NCI-H510A (cell line): ENCODE measurements around the gene COL5A3.

Experiments
- DNase-seq: peaks from one replicate; lab custom pipeline; 2025; lab: John Stamatoyannopoulos, UW

The COL5A3 gene

DNA sequence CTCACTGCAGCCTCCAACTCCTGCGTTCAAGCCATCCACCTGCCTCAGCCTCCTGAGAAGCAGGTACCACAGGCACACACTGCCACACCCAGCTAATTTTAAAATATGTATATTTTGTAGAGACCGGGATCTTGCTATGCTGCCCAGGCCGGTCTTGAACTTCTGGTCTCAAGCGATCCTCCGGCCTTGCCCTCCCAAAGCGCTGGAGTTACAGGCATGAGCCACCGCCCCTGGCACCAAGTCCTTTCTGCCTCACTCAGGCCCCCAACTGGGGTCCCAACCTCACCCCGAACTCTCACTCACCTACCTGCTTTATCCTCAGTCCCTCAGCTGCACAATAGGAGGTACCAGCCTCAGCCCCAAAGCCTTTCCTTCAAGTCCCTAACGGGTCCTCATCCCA lies 635 bp upstream of the COL5A3 start:
- no peak for DNase-seq

DNA sequence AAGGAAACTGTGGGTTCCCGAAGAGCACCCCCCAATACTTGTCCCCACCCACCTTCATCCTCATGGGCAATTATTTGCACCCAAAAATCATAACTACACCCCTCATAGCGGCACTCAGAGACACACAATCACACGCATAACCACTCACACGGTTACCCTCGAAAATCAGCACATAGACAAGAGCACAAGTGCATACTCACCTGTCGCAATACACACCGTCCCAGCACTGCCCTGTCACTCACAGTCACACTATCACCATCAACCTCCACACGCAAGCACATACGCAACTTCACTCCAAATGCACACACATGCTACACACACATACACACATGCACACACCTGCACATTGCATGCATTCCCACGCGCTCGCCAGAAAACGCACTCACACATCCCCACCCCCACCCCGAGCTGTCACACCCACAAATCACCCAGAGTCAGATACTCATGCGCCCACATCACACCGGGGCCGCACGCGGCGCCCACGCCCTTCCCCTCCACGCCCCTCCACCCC lies 535 bp downstream of the COL5A3 start:
- DNase-seq, result no peak

DNA sequence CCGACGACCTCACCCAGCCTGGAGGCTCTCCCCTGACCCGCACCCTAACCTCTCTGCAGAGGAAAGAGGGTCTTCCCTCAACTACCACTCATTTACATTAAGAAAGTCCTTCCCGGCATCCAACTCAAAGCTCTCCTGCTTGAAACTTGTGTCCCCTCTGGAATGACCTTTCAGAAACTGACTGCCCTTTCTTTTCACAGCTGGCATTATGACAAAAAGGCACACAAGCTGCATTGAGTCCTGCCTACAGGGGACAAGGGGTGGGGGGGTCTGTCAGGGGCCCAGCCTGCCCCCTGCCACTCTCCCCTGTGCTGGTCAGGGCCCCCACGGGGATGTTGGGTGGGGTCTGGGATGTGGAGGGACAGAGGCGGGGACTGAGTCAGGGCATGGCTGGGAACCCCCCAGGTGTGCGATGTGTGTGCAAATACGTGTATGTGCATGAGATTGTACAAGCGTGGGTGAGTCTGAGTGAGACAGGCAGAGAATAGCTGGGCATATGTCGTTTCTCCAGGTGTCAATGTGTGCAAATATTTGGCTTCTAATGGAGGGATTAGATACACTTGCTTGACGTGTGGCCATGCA lies 2.0 kb downstream of the COL5A3 start:
- DNase-seq, result no peak

DNA sequence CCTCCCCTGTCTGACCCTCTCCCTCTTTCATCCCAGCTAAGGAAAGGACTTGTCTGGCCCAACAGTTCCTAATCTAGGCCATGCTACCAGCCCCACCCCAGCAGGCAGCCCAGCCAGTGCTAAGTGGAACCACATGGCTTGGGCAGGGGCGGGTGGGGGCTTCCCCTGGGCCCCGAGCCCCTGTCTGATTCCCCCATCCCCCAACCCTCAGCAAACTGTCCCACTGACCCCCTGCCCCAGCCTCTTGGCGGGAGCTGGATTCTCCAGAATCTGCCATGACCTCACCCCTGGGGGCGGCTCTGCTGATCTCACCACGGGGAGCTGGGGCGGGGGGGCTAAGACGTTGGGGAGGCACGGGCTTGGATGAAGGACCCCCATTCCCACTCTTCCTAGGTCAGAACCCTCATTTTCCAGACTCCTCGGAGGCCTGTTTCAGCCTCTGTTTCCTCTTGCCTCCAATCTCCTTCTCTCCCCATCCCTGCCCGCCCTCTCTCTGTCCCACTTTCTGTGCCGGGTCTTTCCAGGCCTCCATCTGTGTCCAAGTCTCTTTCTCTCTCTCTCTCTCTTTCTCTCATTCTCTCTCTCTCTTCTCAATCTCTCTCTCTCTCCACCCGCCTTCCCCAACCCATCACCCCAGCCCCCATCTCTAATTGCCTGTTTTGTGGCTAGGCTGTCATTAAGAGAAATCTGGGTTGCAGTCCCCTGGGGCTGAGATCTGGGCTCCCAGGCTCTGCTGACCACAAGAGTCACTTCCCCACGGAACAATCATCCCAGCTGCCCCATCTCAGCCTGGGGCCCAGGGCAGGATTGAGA lies 2.7 kb downstream of the COL5A3 start:
- no peak for DNase-seq

DNA sequence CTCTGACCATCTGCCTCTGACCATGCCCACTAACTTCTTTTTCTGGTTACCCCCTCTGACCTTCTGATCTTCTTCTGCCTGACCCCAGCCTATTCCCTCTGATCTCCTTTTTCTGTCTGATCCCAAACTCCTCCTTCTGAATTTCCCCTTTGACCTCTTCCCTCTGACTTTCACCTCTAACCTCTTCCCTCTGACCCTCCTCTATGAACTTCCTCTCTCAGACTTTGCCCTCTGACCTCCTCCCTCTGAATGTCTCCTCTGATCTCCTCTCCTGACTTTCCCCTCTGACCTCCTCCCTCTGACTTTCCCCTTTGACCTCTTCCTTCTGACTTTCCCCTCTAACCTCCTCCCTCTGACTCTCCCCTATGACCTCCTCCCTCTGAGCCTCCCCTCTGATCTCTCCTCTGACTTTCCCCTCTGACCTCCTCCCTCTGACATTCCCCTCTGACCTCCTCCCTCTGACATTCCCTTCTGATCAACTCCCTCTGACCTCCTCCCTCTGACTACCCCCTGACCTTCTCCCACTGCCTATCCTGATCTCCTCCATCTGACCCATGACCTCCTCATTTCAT lies 3.5 kb downstream of the COL5A3 start:
- no peak for DNase-seq

DNA sequence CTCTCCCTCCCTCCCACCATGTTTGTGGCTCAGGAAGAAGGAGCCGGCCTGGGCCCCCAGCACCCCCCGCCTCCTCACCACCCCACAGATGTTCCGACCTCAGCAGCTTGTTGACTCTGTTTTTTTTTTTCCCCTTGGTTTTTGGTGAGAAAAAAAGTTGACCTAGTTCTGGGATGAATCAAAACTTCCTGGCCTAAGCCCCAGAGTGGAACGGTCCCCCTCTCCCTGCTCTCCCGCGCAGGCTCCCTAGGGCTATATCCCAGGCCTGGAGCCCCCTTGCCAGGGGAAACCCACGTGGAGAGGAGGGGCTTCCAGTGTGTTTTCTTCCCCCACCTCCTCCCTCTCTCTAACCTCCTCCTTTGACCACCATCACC lies 4.0 kb downstream of the COL5A3 start:
- DNase-seq, result no peak

DNA sequence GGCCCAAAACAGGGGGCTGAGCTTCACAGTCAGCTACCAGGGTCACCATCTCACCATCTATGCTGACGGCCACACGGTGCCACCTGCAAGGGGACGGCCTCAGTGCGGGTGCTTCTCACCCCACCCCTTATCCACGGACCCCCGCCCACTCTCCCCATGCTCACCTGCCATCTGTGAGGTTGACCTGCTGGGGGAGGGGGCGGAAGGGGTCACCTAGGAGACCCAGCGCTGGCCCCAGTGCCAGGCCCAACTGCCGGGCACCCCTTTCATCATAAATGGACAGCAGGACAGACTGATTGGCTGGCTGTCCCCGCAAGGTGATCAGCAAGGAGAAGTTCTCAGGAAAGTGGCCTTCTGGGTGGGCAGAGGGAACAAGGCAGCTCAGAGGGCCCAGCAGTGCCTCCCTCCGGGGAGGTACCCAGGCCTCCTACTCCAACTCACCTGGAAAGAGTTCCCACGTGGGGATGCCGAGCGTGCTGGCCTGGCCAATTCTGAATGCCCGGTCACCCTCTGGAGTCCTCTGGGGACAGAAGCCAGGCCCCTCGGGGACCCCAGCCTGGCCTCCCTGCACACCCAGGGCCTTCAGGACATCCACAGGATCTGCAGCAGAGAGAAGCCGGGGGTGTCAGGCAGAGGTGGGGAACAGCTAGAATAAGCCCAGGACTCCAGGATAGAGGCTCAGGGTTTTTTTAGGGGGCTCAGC lies 4.5 kb downstream of the COL5A3 start:
- no peak for DNase-seq

DNA sequence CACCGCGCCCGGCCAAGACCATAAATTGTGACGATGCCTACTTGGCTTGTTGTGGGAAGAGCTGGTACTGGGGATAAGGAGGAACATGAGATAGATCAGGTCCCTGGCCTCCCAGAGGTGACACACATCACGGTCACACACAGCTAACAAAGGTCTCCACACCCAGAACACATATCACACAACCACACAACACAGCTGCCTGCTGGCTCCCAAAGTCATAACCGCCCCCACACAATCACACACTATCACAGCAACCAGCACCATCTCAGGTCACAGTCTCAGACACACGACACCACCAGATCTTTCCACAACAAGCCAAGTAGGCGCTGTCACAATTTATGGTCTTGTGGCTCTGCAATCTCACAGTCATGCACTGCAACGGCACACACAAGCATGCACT lies 5.7 kb downstream of the COL5A3 start:
- no peak for DNase-seq

DNA sequence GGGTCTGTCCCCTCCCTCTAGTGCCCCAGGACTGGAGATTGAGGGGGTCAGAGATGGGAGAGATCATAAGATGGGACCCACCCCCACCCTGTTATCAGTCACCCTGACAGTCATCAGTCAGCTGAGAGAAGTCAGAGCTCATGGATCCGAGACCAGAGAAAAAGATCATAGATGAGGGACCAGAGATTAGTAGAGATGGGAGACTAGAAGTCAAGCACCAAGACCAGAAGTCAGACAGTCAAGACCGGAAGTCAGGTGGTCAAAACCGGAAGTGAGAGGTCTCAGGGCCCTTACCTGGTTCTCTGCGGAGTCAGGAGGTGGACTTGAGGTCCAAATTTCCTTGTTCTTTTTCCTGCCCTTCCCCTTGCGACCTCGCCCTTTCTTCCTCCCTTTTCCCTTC lies 7.0 kb downstream of the COL5A3 start:
- no peak for DNase-seq

DNA sequence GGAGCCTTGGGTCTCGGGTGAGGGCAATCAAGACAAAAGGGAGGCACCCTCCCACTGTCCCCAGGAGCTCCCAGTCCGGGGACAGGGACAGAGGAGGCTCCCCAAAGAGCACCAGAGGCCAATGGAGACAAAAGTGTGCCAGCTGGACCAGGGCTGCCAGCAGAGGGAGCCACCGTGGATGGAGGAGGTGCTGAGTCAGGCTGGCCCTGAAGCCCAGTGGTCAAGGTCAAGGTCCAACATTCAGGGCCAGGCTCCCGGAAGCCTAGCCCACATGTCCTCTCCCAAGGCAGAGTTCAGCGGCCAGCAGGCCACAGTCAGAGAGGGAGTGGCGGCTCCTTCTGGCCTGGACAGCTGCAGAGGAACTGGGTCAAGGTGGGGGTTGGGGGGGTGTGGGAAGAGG lies 8.4 kb downstream of the COL5A3 start:
- no peak for DNase-seq

DNA sequence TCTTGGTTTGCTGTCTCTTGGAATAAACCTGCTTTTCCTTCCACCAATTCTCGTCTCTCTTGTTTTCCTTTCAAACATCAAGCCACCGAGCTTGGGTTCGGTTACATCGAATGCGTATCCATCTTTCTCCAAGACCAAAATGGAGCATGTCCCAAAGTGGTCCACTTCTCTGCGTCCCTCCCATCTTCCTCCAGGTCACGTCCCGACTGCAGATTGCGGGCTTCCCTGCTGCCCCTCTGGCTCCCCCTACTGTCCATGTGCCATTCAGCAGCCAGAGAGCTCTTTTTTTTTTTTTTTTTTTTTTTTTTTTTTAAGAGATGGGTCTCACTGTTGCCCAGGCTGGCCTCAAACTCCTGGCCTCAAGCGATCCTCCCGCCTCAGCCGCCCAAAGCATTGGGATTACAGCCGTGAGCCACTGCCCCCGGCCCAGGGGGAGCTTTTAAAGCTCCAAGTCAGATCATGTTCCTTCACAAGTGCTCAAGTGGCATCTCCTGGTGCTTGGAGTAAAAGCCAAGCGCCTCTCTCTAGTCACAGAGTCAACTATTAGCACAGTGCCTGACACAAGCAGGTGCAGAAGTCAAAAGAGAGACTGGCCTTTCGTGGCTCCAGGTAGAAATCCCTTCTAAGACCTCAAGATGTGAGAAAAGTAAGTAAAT lies 10.0 kb downstream of the COL5A3 start:
- no peak for DNase-seq

DNA sequence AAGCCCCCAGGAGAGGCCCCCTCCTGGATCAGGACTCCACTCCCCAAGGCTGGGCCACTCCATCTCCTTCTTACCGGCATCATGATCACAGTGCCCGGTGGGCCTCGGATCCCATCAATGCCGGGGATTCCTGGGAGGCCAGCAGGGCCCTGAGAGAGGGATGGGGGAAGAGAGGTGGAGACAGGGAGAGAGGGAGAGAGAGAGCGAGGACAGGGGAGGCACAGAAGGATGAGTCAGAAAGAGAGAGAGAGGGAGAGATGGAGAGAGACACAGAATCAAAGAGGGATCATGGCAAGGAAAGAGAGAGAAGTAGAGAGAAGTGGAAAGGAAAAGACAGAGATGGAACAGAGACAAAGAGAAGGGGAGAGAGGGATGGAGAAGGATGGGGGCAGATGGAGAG lies 13.8 kb downstream of the COL5A3 start:
- DNase-seq, result no peak

DNA sequence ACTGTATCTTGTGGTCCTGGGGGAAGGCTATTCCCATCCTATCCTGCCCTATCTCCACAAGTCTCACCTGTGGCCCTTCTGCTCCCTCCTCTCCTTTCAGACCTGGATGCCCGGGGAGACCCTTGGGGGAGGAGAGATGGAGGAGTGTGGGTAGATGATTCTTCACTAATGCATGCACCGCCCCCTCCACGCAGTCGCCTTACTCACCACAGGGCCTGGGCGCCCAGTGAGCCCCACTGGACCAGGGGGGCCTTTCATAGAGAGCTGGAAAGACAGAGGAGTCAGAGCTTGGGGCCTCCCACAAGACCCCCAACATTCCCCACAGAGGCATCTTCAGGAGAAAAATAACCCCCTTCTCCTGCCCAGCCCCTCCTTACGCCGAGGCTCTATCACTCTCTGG lies 14.3 kb downstream of the COL5A3 start:
- no peak for DNase-seq

DNA sequence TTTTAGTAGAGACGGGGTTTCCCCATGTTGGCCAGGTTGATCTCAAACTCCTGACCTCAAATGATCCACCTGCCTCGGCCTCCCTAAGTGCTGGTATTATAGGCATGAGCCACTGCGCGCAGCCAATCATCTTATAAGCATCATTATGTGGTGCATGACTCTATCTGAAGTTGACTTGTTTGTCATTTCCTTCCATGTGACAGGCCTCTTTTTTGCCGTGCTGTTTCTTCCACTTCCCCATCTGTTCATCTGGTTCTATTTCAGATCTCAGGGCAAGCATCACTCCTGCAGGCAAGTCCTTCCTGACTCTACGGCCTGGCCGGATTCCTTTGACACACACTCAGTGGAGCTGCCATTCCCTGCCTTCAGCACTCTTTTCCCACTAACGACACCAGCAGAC lies 15.2 kb downstream of the COL5A3 start:
- no peak for DNase-seq

DNA sequence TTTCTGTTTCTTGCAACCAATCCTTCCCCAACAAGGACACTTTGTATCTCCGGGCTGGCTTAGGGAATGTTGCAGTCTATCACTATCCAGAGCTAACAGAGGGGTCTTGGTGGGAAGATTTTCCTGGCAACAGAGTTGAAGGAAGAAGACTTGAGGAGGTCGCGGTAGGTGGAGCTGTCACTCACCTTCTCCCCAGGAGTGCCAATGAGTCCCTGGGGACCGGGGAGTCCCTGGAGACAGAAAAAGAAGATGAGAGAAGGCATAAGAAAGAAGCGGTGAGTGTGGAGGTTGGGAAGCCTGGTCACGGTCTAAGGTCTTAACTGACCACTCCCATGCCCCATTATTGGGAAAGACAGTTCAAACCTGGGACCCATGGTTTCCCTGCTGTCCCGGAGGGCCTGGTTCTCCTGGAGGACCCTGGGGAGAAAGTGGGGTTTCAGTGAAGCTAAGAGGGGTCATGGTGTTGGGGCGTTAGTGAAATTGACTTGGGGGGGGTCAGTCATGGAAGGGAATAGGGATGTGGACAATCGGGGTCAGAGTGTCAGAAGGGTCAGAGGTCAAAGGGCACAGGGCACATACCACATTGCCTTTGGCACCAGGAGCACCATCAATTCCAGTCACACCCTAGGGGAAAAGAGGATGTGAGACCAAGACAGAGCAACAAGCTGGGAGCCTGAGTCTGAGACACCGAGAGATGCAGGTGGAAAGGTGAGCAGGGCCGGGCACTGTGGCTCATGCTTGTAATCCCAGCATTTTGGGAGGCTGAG lies 18.7 kb downstream of the COL5A3 start:
- no peak for DNase-seq

DNA sequence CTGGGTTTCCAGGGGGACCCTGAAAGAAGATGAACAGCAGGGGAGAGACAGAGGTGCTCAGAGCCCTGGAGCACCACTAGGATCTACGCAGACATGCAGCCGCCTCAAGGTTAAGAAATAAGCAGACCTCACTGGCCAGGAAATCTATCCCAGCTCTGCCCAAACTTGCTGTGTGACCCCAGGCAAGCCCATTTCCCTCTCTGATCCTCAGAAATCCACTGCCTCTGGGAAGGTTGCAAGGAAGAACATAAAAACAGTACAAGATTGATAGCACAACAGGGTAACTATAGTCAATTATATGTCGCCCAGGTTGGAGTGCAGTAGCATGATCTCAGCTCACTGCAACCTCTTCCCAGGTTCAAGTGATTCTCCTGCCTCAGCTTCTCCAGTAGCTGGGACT lies 20.8 kb downstream of the COL5A3 start:
- no peak for DNase-seq

DNA sequence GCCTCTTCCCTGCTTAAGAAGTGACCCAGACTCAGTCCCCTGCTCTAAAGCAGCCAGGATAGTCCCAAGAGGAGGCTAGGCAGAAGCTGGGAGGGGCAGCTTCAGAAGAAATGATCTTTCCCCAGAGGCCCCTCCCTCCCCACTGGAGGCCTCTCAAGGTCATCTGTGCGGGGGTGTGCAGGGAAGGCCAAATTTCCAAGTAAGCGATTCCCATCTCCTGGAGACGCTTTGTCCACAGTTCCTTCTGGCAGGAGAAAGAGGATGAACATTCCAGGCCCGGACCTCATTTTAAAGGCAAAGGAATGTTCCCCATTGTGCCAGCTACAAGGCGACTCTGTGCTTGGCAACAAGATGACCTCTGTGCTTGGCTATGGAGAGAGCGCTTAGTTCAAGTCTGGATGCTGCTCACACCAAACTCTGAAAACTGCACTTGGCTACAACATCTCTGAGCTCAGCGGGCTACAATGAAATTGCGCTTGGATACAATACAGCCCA lies 23.5 kb downstream of the COL5A3 start:
- no peak for DNase-seq

DNA sequence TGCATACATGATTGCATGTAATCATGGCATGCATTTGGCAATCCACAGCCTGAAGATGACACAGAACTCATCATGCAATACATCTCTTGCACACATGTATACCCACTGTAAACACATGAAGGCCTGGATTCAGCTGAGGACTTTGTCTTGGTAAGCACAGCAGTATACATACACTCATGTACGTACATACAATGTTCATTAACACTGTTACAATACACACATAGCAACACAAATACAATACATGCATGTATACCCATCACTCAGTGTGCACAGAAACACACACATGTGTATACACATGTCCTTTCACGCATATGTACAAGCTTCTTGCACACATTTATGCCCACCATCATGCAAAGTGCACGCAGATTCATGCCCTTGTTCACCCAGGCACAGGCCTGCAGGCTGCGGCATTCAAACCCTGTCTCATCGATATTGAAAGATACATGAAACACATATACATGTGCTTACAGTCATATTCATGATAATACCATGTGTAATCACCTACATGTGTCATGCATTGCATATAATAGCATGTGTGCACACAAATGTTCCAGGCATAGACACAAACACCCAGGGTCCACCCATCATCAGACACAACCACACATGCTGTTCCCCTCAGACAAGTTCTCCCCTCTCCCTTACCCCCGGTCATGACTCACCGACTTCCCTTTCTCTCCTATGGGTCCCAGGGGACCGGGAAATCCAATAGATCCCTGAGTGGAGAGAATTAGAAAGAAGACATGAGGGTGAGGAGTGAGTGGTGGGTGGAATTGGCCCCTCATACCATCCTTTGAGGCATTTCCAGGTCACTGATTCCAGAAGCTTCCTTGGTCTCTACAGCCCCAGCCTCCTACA lies 28.7 kb downstream of the COL5A3 start:
- no peak for DNase-seq

DNA sequence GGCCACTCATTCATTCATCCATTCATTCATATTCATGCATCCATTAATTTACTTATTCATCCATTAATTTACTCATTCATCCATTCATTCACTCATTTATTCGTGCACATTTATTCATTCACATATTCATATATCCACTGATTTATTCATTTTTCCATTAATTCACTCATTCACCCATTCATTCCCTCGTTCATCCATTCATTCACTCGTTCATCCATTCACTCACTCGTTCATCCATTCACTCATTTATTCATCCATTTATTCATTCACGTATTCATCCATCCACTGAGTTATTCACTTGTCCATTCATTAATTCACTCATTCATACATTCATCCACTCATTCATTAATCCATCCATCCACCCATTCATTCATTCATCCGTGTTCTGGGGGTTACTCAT lies 38.2 kb downstream of the COL5A3 start:
- DNase-seq, result no peak

DNA sequence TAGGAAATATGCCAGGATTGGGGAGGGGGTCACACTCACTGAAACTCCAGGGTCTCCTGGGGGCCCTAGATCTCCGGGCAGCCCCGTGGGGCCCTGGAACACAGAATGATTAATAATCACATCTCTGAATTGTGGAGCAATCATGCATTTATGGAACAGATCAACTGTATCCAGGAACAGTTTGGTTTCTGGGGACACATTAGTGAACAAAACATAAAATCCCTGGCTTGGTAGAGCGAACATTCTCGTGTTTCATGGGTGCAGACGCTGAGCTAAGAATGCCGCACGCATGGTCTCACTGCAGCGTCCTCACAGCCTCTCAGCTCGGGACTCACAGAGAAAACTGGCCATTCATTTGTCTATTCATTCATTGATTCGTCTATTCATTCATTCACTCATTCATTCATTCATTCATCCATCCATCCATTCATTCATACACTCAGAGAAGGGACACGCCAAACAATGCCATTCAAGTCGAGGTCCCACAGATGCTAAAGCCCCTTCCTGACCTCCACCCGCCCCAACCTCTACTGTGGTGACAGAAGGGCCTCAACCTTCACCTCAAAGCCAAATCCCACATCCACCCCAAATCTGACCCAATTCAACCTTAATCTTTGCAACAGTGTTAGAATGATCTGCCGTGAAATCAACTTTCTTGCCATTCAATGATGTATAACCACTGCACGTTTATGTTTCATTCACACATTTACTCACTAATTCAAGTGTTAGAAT lies 39.0 kb downstream of the COL5A3 start:
- DNase-seq, result no peak
